Hypothalamus (tissue), 51 donors: Measurements from ENCODE around the gene ITGB3.

Experiments used
- DNase-seq, 51 donors: peaks; one replicate each; lab custom pipeline; 2025; lab: John Stamatoyannopoulos, UW

ITGB3 gene

GRCh38 chr17:47295037-47295873 lies 41.6 kb downstream of the ITGB3 start:
- DNase-seq, result peak in 42 of 51 donors; percentile 5 to 80 (median 34)

- DNase-seq, result peak in 3 of 51 donors; percentile 19 to 27 (median 23)
Measured at GRCh38 chr17:47295874-47296255, 42.2 kb downstream of the ITGB3 start.

- DNase-seq, result no peak
Measured at GRCh38 chr17:47297661-47298400, 44.2 kb downstream of the ITGB3 start.

- no peak for DNase-seq
Measured at GRCh38 chr17:47298712-47299111, 45.1 kb downstream of the ITGB3 start.

GRCh38 chr17:47299239-47299910 lies 45.7 kb downstream of the ITGB3 start:
- no peak for DNase-seq

- no peak for DNase-seq
Measured at GRCh38 chr17:47300718-47301117, 47.1 kb downstream of the ITGB3 start.

- no peak for DNase-seq
Measured at GRCh38 chr17:47301161-47301560, 47.5 kb downstream of the ITGB3 start.

- DNase-seq, result no peak
Measured at GRCh38 chr17:47301831-47302230, 48.2 kb downstream of the ITGB3 start.

- DNase-seq, result no peak
Measured at GRCh38 chr17:47304186-47304585, 50.6 kb downstream of the ITGB3 start.

GRCh38 chr17:47305302-47305923 lies 51.8 kb downstream of the ITGB3 start:
- DNase-seq, result no peak

GRCh38 chr17:47310186-47310733 lies 56.6 kb downstream of the ITGB3 start:
- DNase-seq, result peak in 1 of 51 donors; percentile 0

GRCh38 chr17:47311420-47311819 lies 57.8 kb downstream of the ITGB3 start:
- no peak for DNase-seq

- DNase-seq, result peak in 15 of 51 donors; percentile 1 to 39 (median 7)
Measured at GRCh38 chr17:47315451-47316266, 62.0 kb downstream of the ITGB3 start.

GRCh38 chr17:47316311-47316710 lies 62.7 kb downstream of the ITGB3 start:
- no peak for DNase-seq

GRCh38 chr17:47317119-47317518 lies 63.5 kb downstream of the ITGB3 start:
- DNase-seq, result no peak

GRCh38 chr17:47318197-47318918 lies 64.7 kb downstream of the ITGB3 start:
- no peak for DNase-seq

GRCh38 chr17:47320879-47321502 lies 67.4 kb downstream of the ITGB3 start:
- DNase-seq, result no peak
